Type B pancreatic cell (in vitro differentiated cells): ENCODE data around the gene ACTN4. TPM values are rescaled to one million over a fixed set of nuclear protein-coding genes. Genes with fewer than 3 reads are reported as not detected.

ENCODE experiments used
- DNase-seq: peaks from one replicate; pipeline ENCODE4 v3.0.0; 2021; ENCODE audit warnings: mixed read lengths; ENCODE audit not compliant: unreplicated experiment; ENCODE audit errors: extremely low spot score
- H3K27ac Mint-ChIP-seq: 2 replicates; pipeline ENCODE4 v1.8.0; 2021; ENCODE audit warnings: mild to moderate bottlenecking, mixed read lengths
- H3K27me3 Mint-ChIP-seq: 2 replicates; pipeline ENCODE4 v1.8.0; 2021; ENCODE audit warnings: mixed read lengths
- H3K36me3 Mint-ChIP-seq: 2 replicates; pipeline ENCODE4 v1.8.0; 2021; ENCODE audit warnings: mixed read lengths
- H3K4me1 Mint-ChIP-seq: one replicate; pipeline ENCODE4 v1.8.0; 2021; ENCODE audit warnings: mixed read lengths; ENCODE audit not compliant: unreplicated experiment
- H3K4me3 Mint-ChIP-seq: 2 replicates; pipeline ENCODE4 v1.8.0; 2021; ENCODE audit warnings: mild to moderate bottlenecking, mixed read lengths
- H3K9me3 Mint-ChIP-seq: 2 replicates; pipeline ENCODE4 v1.8.0; 2021; ENCODE audit warnings: mixed read lengths
- total RNA-seq: library from RNA; stranded (reverse); gene quantifications from 2 replicates; pipeline ENCODE4 v1.2.1, GENCODE V29; 2021; ENCODE audit warnings: low replicate concordance
- TF ChIP-seq, protein P1 (sequence below): fragments of 200-600 bp; sonication (generic); conservative IDR thresholded peaks from 2 replicates; pipeline ENCODE4 v1.5.0; 2021; ENCODE audit warnings: antibody characterized with exemption, mild to moderate bottlenecking

ACTN4 gene
- total RNA-seq, 1 donor from 2014 or later: 475 TPM

GRCh38 chr19:38661136-38661535 is 13.7 kb downstream of the ACTN4 start:
- TF ChIP-seq, protein P1, sequence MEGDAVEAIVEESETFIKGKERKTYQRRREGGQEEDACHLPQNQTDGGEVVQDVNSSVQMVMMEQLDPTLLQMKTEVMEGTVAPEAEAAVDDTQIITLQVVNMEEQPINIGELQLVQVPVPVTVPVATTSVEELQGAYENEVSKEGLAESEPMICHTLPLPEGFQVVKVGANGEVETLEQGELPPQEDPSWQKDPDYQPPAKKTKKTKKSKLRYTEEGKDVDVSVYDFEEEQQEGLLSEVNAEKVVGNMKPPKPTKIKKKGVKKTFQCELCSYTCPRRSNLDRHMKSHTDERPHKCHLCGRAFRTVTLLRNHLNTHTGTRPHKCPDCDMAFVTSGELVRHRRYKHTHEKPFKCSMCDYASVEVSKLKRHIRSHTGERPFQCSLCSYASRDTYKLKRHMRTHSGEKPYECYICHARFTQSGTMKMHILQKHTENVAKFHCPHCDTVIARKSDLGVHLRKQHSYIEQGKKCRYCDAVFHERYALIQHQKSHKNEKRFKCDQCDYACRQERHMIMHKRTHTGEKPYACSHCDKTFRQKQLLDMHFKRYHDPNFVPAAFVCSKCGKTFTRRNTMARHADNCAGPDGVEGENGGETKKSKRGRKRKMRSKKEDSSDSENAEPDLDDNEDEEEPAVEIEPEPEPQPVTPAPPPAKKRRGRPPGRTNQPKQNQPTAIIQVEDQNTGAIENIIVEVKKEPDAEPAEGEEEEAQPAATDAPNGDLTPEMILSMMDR: no peak
- Mint-ChIP-seq H3K27me3 (no peaks in the 10 kb centered on the region), H3K4me1 (peaks cover 72% of the 10 kb centered on the region), H3K9me3 (no peaks in the 10 kb centered on the region), H3K27ac (peak overlapping the region; percentile 100), H3K36me3 (peaks cover 29% of the 10 kb centered on the region), H3K4me3 (peak overlapping the region; percentile 64)
- no peak for DNase-seq

GRCh38 chr19:38661996-38662395 is 14.5 kb downstream of the ACTN4 start:
- TF ChIP-seq, protein P1: no peak
- H3K9me3 Mint-ChIP-seq: no peaks in the 10 kb centered on the region
- H3K4me3 Mint-ChIP-seq: peak overlapping the region; percentile 83
- no peaks in the 10 kb centered on the region for H3K27me3 Mint-ChIP-seq
- H3K4me1 Mint-ChIP-seq: peaks cover 74% of the 10 kb centered on the region
- DNase-seq: no peak
- peak overlapping the region; percentile 96 for H3K27ac Mint-ChIP-seq
- H3K36me3 Mint-ChIP-seq: peaks cover 24% of the 10 kb centered on the region

DNA sequence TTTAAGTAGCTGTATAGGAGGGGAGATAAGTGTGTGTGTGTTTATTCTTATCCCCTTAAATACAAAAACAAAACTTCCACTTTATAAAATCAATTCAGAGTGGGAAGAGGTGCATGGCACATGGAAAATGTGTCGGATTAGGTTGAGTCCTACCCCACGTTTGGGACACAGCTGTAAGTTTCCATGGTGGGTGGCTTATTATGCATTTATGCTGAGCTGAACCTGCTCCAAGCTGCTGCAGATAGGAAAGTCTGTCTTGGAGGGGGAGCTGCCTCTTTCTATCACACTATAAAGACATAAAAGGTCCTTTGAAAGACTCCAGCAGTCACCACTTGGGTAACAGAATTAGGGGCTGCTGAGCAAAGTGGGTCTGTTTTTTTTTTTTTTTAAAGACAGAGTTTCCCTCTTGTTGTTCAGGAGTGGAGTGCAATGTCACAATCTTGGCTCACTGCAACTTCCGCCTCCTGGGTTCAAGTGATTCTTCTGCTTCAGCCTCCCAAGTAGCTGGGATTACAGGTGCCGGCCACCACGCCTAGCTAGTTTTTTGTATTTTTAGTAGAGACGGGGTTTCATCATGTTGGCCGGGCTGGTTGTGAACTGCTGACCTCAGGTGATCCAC is 15.2 kb downstream of the ACTN4 start:
- Mint-ChIP-seq H3K36me3 (peaks cover 26% of the 10 kb centered on the region), H3K4me3 (peak overlapping the region; percentile 83), H3K27ac (peak overlapping the region; percentile 96), H3K27me3 (no peaks in the 10 kb centered on the region), H3K9me3 (no peaks in the 10 kb centered on the region), H3K4me1 (peaks cover 75% of the 10 kb centered on the region)
- DNase-seq: no peak
- TF ChIP-seq, protein P1: no peak

GRCh38 chr19:38663156-38663651 is 15.8 kb downstream of the ACTN4 start:
- TF ChIP-seq, protein P1: no peak
- Mint-ChIP-seq H3K36me3 (peaks cover 28% of the 10 kb centered on the region), H3K27me3 (no peaks in the 10 kb centered on the region), H3K9me3 (no peaks in the 10 kb centered on the region), H3K27ac (peak overlapping the region; percentile 96), H3K4me3 (peak overlapping the region; percentile 82), H3K4me1 (peaks cover 75% of the 10 kb centered on the region)
- DNase-seq: no peak

- no peak for DNase-seq
- peak overlapping the region; percentile 82 for H3K4me3 Mint-ChIP-seq
- H3K9me3 Mint-ChIP-seq: no peaks in the 10 kb centered on the region
- H3K27ac Mint-ChIP-seq: peak overlapping the region; percentile 96
- H3K4me1 Mint-ChIP-seq: peaks cover 71% of the 10 kb centered on the region
- peaks cover 26% of the 10 kb centered on the region for H3K36me3 Mint-ChIP-seq
- H3K27me3 Mint-ChIP-seq: no peaks in the 10 kb centered on the region
- TF ChIP-seq, protein P1: no peak
Measured at GRCh38 chr19:38663957-38664502, 16.6 kb downstream of the ACTN4 start.
